GM19372 (cell line): ENCODE data around the gene ASPG.

Source experiments
- ATAC-seq: cut with Tn5 transposase; IDR thresholded peaks from one replicate; pipeline ENCODE4 v1.9.1; 2021; ENCODE audit warnings: mild to moderate bottlenecking, low read depth, moderate library complexity; ENCODE audit not compliant: unreplicated experiment

ASPG gene

GRCh38 chr14:104115131-104115600, 29.7 kb downstream of the ASPG start:
- no peak for ATAC-seq

DNA sequence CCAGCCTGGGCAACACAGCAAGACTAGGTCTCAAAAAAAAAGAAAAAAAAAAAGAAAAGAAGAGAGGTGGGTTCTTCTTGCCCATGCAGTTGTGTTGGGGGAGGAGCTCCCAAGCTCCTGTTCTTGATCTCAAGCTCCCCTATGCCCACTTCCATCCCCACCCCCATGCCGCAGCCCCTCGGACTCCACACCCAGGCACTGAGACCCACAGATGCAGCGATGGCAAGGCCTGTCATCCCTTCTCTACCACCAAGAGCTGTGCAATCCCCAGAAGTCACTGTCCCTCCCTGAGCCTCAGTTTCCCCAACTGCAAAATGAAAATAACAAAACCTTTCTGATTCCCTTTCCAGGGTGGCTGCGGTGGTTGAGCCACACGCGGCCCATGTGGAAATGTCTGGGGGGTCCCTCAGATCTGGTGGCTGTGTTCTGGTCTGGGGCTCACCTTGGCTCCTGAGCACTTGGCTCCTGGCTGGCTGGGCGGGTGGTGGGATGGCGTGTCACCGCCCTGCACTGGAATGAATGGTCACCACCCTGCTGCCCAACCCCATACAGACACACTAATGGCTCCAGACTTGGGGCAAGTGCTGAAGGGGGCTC, 30.3 kb downstream of the ASPG start:
- ATAC-seq, result no peak

- ATAC-seq, result no peak
Measured at GRCh38 chr14:104116288-104116755, 30.8 kb downstream of the ASPG start.

GRCh38 chr14:104116756-104117340, 31.3 kb downstream of the ASPG start:
- ATAC-seq, result no peak

DNA sequence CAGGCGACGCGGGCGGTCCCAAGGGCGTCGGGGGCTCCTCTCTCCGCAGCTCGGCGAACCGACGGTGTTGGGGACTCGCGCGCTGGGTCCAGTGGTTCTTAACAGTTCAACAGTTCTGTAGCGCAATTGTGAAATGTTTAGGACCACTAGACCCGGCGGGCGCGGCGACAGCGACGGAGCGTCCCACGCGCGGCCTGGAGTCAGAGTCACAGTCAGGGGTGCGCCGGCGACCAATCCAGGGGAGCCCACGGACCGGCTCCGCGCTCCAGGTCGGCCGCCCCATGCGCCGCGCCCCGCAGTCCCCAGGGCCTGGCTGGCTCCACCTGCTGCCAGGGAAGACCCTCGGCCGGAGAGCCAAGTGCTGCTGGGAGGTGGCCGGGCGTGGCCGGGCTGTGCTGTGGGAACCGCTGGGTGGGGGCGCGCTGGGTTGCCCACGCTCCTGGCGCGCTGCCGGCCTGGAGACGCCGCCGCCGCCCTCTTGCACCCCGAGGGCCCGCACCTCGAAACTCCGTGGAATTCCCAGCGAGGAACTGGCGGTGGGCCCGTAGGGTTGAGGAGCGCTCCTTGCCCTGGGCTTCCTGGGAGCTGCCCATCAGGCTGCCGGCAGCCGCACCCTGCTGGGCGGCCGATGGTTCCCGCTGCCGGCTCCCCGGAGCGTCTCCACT, 32.0 kb downstream of the ASPG start:
- no peak for ATAC-seq

- no peak for ATAC-seq
Measured at GRCh38 chr14:104118006-104118844, 32.7 kb downstream of the ASPG start.

DNA sequence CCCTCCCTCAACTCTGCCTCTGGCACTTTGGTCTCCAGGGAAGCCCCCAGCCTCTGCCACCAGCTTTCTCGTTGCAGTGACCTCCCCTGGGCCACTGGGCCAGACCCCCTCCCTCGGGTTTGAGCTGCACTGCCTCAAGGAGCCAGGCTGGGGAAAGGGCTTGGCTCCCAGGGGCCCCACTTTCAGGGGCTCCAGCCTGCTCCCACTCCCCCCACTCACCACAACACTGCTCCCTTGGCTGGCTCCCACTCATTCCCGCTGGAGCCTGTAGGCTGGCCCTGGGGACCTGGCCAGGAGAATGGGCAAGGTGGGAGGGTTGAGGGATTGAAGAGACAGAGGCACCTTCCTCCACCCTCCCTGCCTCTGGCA, 33.6 kb downstream of the ASPG start:
- no peak for ATAC-seq

- no peak for ATAC-seq
Measured at GRCh38 chr14:104119488-104120251, 34.2 kb downstream of the ASPG start.

GRCh38 chr14:104120281-104120741, 34.8 kb downstream of the ASPG start:
- no peak for ATAC-seq

DNA sequence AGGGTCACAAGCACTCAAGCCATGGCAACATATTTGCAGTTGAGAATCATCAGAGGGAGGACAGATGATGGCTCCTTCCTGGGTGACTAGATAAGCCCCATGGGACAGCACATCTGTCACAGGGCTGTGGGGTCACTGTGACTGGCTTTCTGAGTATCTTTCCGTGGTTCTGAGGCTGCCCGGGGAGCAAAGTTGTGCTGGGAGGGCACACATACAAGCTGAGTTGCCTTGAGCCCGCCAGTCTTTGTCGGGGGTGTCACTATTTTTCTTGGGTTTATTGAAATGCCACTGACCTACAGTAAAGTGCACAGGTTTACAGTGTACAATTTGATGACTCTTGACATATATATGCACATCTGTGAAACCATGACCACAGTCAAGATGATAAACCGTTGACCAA, 35.6 kb downstream of the ASPG start:
- ATAC-seq, result no peak

DNA sequence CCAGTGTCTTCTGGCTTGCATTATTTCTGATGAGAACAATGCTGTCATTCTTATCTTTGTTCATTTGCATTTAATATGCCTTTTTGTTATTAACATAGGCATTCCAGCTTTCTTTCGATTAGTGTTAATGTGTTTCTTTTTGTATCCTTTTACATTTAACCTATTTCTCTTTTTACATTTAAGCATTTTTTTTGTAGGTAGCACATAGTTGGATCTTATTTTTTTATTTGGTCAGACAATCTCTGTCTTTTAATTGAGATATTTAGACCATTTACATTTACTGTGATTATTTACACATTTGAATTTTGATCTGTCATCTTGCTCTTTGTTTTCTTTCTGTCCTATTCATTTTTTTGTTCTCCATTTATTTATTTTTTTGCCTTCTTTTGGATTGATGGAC, 38.4 kb downstream of the ASPG start:
- no peak for ATAC-seq

GRCh38 chr14:104125011-104125410, 39.5 kb downstream of the ASPG start:
- ATAC-seq, result no peak

DNA sequence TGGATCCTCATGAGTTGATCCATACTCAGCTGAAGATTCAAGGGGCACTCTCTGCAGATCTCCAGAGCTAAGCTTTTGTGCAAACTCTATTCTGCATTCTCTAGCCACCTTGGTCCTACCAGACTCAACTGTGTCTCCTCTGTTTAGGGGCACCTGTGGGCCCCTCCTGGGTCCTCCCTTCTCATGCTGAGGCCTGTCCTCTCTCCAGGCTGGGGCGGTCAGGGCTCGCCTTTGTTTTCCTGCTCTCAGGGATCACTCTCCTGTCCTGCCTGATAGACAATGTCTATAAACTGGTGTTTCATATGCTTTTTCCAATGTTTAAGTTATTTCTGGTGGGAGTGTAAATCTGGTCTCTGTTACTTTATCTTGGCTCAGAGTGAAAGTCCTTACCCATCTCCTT, 41.3 kb downstream of the ASPG start:
- no peak for ATAC-seq

GRCh38 chr14:104128981-104129380, 43.5 kb downstream of the ASPG start:
- ATAC-seq, result no peak

- ATAC-seq, result no peak
Measured at GRCh38 chr14:104129556-104129955, 44.1 kb downstream of the ASPG start.

DNA sequence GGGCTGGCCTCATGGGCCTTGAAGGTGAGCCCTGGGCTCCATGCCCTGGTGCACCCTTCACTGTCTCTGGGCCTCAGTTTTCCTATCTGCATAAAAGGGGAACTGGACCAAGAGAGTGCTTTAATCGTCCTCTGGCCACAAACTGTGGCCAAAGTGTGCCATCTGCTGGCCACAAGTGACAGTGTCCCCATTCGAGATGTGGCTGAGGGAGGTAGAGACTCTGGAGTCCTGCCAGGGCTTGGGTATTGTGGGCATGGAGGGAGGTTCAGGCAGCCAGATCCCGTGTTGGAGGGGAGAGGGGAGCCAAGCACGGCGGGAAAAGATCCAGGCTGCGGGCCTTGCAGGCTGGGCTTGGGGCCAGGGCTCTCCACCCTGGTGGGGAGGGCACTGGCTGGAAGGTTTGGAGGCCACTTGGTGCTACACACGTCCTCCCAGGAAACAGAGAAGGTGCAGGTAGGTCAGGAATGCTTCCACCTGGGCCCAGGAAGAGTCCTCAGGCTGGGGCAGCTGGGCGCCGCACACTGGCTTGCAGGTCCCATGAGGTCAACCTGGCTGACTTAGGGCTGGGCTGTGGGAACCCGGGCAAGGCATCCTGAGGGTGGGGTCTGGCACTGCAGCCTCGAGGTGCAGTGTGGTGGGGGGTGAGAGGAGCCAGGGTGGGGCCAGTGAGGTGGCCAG, 45.6 kb downstream of the ASPG start:
- ATAC-seq, result no peak

DNA sequence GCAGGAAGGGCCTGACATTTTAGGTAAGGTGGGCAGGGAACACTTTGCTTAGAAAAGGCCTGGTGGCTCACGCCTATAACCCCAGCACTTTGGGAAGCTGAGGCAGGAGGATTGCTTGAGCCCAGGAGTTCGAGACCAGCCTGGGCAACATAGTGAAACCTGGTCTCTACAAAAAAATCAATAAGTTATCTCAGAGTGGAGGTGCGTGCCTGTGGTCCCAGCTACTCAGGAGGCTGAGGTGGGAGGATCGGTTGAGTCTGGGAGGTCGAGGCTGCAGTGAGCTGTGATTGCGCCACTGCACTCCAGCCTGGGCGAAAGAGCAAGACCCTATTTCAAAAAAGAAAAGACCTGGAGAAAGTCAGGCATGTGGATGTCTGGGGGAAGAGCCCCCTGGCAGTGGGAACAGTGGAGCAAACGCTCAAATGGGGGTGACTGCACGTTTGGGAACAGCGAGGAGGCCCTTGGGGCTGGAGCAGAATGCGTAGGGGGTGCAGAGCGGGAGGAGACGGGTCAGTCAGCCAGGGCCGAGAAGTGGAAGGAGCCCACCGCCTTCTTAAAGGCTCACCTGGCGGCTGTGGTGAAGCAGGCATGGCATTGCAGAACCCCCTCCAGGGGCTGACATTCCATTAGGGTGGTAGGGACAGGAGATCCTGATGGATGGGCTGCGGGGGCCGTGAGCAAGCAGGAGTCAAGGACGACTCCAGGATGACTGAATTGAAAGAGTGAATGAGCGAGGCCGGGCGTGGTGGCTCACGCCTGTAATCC, 46.6 kb downstream of the ASPG start:
- ATAC-seq, result no peak

DNA sequence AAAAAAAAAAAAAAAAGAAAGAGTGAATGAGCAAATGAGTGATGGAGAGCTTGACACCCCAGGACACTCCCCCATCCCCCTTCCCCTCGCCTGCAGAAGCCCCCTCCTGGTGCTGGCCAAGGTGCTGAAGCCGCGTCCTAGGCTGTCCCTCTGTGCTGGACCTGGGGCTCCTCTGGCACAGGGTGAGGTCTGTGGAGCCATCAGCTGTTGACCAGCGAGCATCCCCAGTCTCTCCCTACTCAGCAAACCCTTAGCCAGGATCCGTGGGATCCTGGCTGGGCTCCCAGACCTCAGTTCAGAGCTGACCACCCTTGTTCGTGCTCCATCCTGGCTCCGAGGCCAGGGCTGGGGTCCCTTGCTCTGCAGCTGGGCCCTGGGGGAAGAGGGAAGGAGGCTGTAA, 47.5 kb downstream of the ASPG start:
- no peak for ATAC-seq

- no peak for ATAC-seq
Measured at GRCh38 chr14:104133496-104133895, 48.0 kb downstream of the ASPG start.
